LNCaP clone FGC (cell line): ENCODE results near the gene SPNS2.

ENCODE experiments used
- DNase-seq: peaks from one replicate; pipeline ENCODE4 v3.0.0-alpha.2; 2011; ENCODE audit warnings: low read depth
- H3K4me3 ChIP-seq: 2 replicates; pipeline ENCODE4 v1.5.1; 2011; ENCODE audit warnings: mild to moderate bottlenecking, low read depth, low read length, control low read depth
- CTCF ChIP-seq: IDR thresholded peaks from 2 replicates; pipeline ENCODE4 v1.5.1; 2012; ENCODE audit warnings: mild to moderate bottlenecking; ENCODE audit not compliant: control insufficient read depth, insufficient read depth; ENCODE audit errors: extremely low read depth

The SPNS2 gene

DNA sequence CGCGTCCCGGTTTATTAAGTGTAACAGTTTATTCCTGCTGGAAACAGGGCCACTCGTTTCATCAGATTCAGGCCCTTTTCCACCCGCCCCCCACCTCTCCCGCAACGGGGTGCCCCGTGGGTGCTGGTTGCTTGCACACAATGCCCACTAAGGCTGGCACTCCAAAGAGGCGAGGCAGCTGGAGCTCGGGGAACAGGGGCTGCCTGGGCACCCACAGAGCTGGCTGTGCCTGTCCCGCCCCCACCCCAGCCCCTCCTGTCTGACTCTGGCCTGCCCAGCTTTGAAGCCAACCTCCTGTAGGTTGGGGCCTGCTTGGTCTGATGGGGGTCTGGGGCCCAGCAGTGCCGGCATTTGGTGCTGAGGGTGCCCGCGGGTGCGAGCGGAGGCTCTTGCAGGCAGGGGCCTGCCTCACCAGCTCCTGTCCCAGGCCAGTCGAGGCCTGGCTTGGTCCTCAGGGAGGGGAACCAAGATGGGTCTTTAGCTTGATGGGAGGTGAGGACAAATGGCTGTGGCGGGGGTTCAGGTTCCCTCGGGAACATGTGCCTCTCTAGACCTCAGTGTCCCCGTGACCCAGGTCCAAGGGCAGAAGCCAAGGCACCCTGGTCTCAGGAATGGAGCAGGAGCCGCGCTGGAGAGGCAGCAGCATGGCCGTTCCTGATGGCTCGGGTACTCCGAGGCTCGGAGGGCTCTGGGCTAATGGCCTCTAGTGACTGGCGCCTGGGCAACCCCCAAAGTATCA lies 36.4 kb downstream of the SPNS2 start:
- TF ChIP-seq CTCF, result no peak
- no peak overlapping the region for H3K4me3 ChIP-seq
- DNase-seq, result no peak

GRCh38 chr17:4535667-4536258 lies 37.1 kb downstream of the SPNS2 start:
- DNase-seq, result no peak
- TF ChIP-seq CTCF, result no peak
- H3K4me3 ChIP-seq, result no peak overlapping the region

DNA sequence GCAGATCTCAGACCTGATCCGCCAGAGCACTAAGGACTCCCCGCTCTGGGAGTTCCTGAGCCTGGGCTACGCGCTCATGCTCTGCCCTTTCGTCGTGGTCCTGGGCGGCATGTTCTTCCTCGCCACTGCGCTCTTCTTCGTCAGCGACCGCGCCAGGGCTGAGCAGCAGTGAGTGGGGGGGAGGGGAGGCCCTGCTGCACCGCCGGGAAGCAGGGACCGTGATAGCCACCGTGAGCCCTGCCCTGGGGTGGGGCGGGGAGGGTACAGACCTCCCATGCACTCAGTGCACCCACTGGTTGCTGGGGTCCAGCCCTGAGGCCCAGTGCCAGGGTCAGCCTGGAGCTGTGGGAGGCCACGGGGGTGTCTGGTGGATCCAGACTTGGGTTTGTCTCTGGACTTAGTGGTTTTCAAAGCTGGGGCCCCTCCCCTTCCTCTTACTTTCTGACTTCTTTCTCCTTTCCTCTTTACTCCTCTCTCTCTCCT lies 37.6 kb downstream of the SPNS2 start:
- H3K4me3 ChIP-seq, result no peak overlapping the region
- DNase-seq, result no peak
- TF ChIP-seq CTCF, result no peak

GRCh38 chr17:4536742-4537411 lies 38.2 kb downstream of the SPNS2 start:
- no peak overlapping the region for H3K4me3 ChIP-seq
- TF ChIP-seq CTCF, result no peak
- DNase-seq, result no peak

DNA sequence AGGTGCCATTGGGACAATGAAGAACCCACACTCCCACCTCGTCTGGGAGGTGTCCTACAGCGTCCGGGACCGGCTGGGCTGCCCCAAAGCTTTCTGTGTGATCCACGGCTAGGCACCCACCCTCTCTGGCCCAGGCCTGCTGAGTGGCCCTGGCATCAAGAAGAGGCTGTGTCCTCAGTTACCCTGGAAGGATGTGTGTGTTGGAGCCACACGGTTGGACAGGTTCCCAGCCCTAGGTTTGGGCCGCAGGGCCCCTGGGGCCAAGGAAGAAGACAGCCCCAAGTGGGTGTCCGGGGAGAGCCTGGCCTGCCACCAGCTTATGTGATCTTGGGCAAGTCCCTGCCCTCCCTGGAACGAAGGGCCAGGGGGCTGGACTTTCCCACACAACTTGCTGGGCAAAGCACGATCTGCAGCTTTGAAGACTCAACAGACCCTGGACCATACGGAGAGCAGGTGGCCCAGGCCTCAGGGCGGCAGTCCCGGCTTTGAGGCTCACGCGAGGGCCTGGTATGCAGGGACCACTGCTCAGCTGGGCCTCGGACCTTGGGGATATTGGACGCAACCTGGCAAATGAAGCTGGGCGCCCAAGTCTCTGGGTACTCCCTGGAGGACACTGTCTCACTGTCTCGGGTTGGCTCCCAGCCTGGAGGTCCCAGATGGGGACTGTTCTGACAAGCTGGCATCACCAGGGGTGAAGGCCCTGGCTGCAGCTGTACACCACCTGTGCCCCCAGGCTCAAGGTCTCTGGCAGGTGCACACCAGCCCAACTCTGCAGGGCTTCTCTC lies 39.0 kb downstream of the SPNS2 start:
- no peak for TF ChIP-seq CTCF
- no peak overlapping the region for H3K4me3 ChIP-seq
- no peak for DNase-seq

- H3K4me3 ChIP-seq, result no peak overlapping the region
- TF ChIP-seq CTCF, result no peak
- DNase-seq, result no peak
These were observed 39.7 kb downstream of the SPNS2 start for GRCh38 chr17:4538236-4539002.
